Measurements from ENCODE around the gene TMEM260.

GRCh38 chr14:56562883-56563282 is 16.7 kb upstream of the TMEM260 start:
- no peak for TF ChIP-seq CTCF (IDR thresholded peaks at IDR 0.05)
- TF ChIP-seq POLR2A (IDR thresholded peaks at IDR 0.05) = no peak
